ENCODE results near the gene ERF.
A peak's percentile ranks its signal among the peaks of the same experiment; 100 is the strongest.
"Not testable (repeated sequence)": the region's sequence is repeated elsewhere in the genome, so short reads cannot be mapped to it uniquely, and the experiment has no call there.

The ERF gene

GRCh38 chr19:42271861-42272534, 17.1 kb upstream of the ERF start:
- Histone ChIP-seq H3K27me3 (ENCODE audit: insufficient read depth, low read length) (no peaks in the 10 kb centered on the region), H3K4me1 (ENCODE audit: insufficient read depth, low read length) (peaks cover 7% of the 10 kb centered on the region), H3K36me3 (ENCODE audit: insufficient read depth, low read depth, low read length) (peaks cover 8% of the 10 kb centered on the region; the same call in 1 of the 2 replicates), H3K27ac (ENCODE audit: low read length) (no peak overlapping the region), H3K4me3 (ENCODE audit: low read length) (no peak overlapping the region), H3K9me3 (ENCODE audit: insufficient read depth, low read depth, low read length) (no peaks in the 10 kb centered on the region), H3K9ac (ENCODE audit: low read depth, low read length) (no peak overlapping the region)

- no peak overlapping the region for H3K4me3 ChIP-seq (ENCODE audit: low read length)
- peaks cover 8% of the 10 kb centered on the region; the same call in 1 of the 2 replicates for H3K36me3 ChIP-seq (ENCODE audit: insufficient read depth, low read depth, low read length)
- peaks cover 7% of the 10 kb centered on the region for H3K4me1 ChIP-seq (ENCODE audit: insufficient read depth, low read length)
- H3K9me3 ChIP-seq (ENCODE audit: insufficient read depth, low read depth, low read length) = no peaks in the 10 kb centered on the region
- H3K27ac ChIP-seq (ENCODE audit: low read length) = no peak overlapping the region
- no peaks in the 10 kb centered on the region for H3K27me3 ChIP-seq (ENCODE audit: insufficient read depth, low read length)
- no peak overlapping the region for H3K9ac ChIP-seq (ENCODE audit: low read depth, low read length)
Measured at GRCh38 chr19:42271045-42271419, 16.1 kb upstream of the ERF start.

- Histone ChIP-seq H3K27ac (ENCODE audit: low read length) (no peak overlapping the region), H3K9me3 (ENCODE audit: insufficient read depth, low read depth, low read length) (no peaks in the 10 kb centered on the region), H3K9ac (ENCODE audit: low read depth, low read length) (peak overlapping the region; percentile 63; the same call in 1 of the 2 replicates), H3K36me3 (ENCODE audit: insufficient read depth, low read depth, low read length) (peaks cover 8% of the 10 kb centered on the region; the same call in 1 of the 2 replicates), H3K27me3 (ENCODE audit: insufficient read depth, low read length) (no peaks in the 10 kb centered on the region), H3K4me1 (ENCODE audit: insufficient read depth, low read length) (peaks cover 7% of the 10 kb centered on the region), H3K4me3 (ENCODE audit: low read length) (no peak overlapping the region; the same call in 1 of the 2 replicates)
Measured at GRCh38 chr19:42270346-42271044, 15.6 kb upstream of the ERF start.

- peaks cover 5% of the 10 kb centered on the region; the same call in 1 of the 2 replicates for H3K36me3 ChIP-seq (ENCODE audit: insufficient read depth, low read depth, low read length)
- no peaks in the 10 kb centered on the region for H3K27me3 ChIP-seq (ENCODE audit: insufficient read depth, low read length)
- no peak overlapping the region for H3K27ac ChIP-seq (ENCODE audit: low read length)
- no peaks in the 10 kb centered on the region for H3K9me3 ChIP-seq (ENCODE audit: insufficient read depth, low read depth, low read length)
- H3K4me1 ChIP-seq (ENCODE audit: insufficient read depth, low read length) = peaks cover 7% of the 10 kb centered on the region
- peak overlapping the region; percentile 96; the same call in 1 of the 2 replicates for H3K4me3 ChIP-seq (ENCODE audit: low read length)
- peak overlapping the region; percentile 63; the same call in 1 of the 2 replicates for H3K9ac ChIP-seq (ENCODE audit: low read depth, low read length)
Measured at GRCh38 chr19:42269478-42270345, 14.8 kb upstream of the ERF start.

GRCh38 chr19:42268704-42269477, 14.0 kb upstream of the ERF start, which contains the start of gene CIC:
TSS of gene CIC (plus strand) at chr19:42269252. CDS start at chr19:42271784, 2,532 bp downstream.
- peaks cover 7% of the 10 kb centered on the region for H3K4me1 ChIP-seq (ENCODE audit: insufficient read depth, low read length)

GRCh38 chr19:42268142-42268703, 13.3 kb upstream of the ERF start:
- peak overlapping the region; percentile 97 for H3K27ac ChIP-seq (ENCODE audit: low read length)
- H3K27me3 ChIP-seq (ENCODE audit: insufficient read depth, low read length) = no peaks in the 10 kb centered on the region
- H3K4me3 ChIP-seq (ENCODE audit: low read length) = peak overlapping the region; percentile 96
- H3K9ac ChIP-seq (ENCODE audit: low read depth, low read length) = peak overlapping the region; percentile 99
- H3K4me1 ChIP-seq (ENCODE audit: insufficient read depth, low read length) = peaks cover 7% of the 10 kb centered on the region
- no peaks in the 10 kb centered on the region for H3K9me3 ChIP-seq (ENCODE audit: insufficient read depth, low read depth, low read length)
- H3K36me3 ChIP-seq (ENCODE audit: insufficient read depth, low read depth, low read length) = no peaks in the 10 kb centered on the region

More at GRCh38 chr19:42268704-42269477, 14.0 kb upstream of the ERF start, which contains the start of gene CIC:
- H3K27ac ChIP-seq (ENCODE audit: low read length) = peak within 1 kb of the TSS; percentile 97
- peak within 1 kb of the TSS; percentile 96 for H3K4me3 ChIP-seq (ENCODE audit: low read length)
- H3K36me3 ChIP-seq (ENCODE audit: insufficient read depth, low read depth, low read length) = no peaks in the 10 kb centered on the region
- H3K27me3 ChIP-seq (ENCODE audit: insufficient read depth, low read length) = no peaks in the 10 kb centered on the region
- H3K9ac ChIP-seq (ENCODE audit: low read depth, low read length) = peak within 1 kb of the TSS; percentile 99
- no peaks in the 10 kb centered on the region for H3K9me3 ChIP-seq (ENCODE audit: insufficient read depth, low read depth, low read length)

- Histone ChIP-seq H3K4me1 (ENCODE audit: insufficient read depth, low read length) (peaks cover 7% of the 10 kb centered on the region), H3K27me3 (ENCODE audit: insufficient read depth, low read length) (no peaks in the 10 kb centered on the region), H3K9ac (ENCODE audit: low read depth, low read length) (peak overlapping the region; percentile 99; the same call in 1 of the 2 replicates), H3K4me3 (ENCODE audit: low read length) (peak overlapping the region; percentile 96), H3K9me3 (ENCODE audit: insufficient read depth, low read depth, low read length) (no peaks in the 10 kb centered on the region), H3K27ac (ENCODE audit: low read length) (peak overlapping the region; percentile 68), H3K36me3 (ENCODE audit: insufficient read depth, low read depth, low read length) (no peaks in the 10 kb centered on the region)
Measured at GRCh38 chr19:42267644-42268141, 12.8 kb upstream of the ERF start.

GRCh38 chr19:42266928-42267603, 12.1 kb upstream of the ERF start:
- H3K4me3 ChIP-seq (ENCODE audit: low read length) = peak overlapping the region; percentile 96; the same call in 1 of the 2 replicates
- peak overlapping the region; percentile 99; the same call in 1 of the 2 replicates for H3K9ac ChIP-seq (ENCODE audit: low read depth, low read length)
- not testable (repeated sequence) for H3K27ac ChIP-seq (ENCODE audit: low read length); H3K4me1 ChIP-seq (ENCODE audit: insufficient read depth, low read length); H3K27me3 ChIP-seq (ENCODE audit: insufficient read depth, low read length); H3K36me3 ChIP-seq (ENCODE audit: insufficient read depth, low read depth, low read length); H3K9me3 ChIP-seq (ENCODE audit: insufficient read depth, low read depth, low read length)

- not testable (repeated sequence) for H3K27ac ChIP-seq (ENCODE audit: low read length); H3K9me3 ChIP-seq (ENCODE audit: insufficient read depth, low read depth, low read length); H3K36me3 ChIP-seq (ENCODE audit: insufficient read depth, low read depth, low read length); H3K9ac ChIP-seq (ENCODE audit: low read depth, low read length); H3K4me1 ChIP-seq (ENCODE audit: insufficient read depth, low read length); H3K4me3 ChIP-seq (ENCODE audit: low read length); H3K27me3 ChIP-seq (ENCODE audit: insufficient read depth, low read length)
Measured at GRCh38 chr19:42266105-42266504, 11.2 kb upstream of the ERF start.

- Histone ChIP-seq H3K9me3 (ENCODE audit: insufficient read depth, low read depth, low read length) (no peaks in the 10 kb centered on the region), H3K4me1 (ENCODE audit: insufficient read depth, low read length) (no peaks in the 10 kb centered on the region), H3K9ac (ENCODE audit: low read depth, low read length) (no peak overlapping the region), H3K36me3 (ENCODE audit: insufficient read depth, low read depth, low read length) (no peaks in the 10 kb centered on the region), H3K4me3 (ENCODE audit: low read length) (no peak overlapping the region), H3K27ac (ENCODE audit: low read length) (no peak overlapping the region), H3K27me3 (ENCODE audit: insufficient read depth, low read length) (peaks cover 8% of the 10 kb centered on the region)
Measured at GRCh38 chr19:42261763-42262162, 6.8 kb upstream of the ERF start.
